HG03025 (cell line): ENCODE results near the gene DHRS3.
"Not testable (repeated sequence)": the region's sequence is repeated elsewhere in the genome, so short reads cannot be mapped to it uniquely, and the experiment has no call there.

ENCODE experiments used
- ATAC-seq: cut with Tn5 transposase; IDR thresholded peaks from one replicate; pipeline ENCODE4 v1.9.1; 2021; ENCODE audit warnings: mild to moderate bottlenecking, moderate library complexity; ENCODE audit not compliant: unreplicated experiment, low FRiP score

DHRS3 gene

GRCh38 chr1:12525311-12526181, 92.5 kb downstream of the DHRS3 start:
- ATAC-seq = no peak

DNA sequence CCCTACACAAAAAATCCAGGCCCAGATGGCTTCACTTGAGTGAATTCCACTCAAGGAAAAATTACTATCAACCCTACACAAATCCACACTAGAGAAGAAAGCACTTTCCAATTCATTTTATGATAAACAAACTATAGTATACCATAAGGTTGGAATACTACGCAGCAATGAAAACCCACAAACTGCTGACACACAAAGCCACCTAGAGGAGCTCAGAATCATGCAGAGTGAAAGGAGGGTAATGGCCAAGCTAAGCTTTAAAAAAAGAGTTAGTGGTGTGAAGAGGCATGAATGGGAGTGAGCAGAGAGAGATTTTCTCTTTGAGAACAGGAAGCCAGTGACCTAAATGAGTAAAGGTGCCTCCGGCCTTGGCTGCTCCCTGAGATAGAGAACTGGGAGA, 93.7 kb downstream of the DHRS3 start:
- no peak for ATAC-seq

GRCh38 chr1:12522780-12523179, 95.2 kb downstream of the DHRS3 start:
- not testable (repeated sequence) for ATAC-seq

DNA sequence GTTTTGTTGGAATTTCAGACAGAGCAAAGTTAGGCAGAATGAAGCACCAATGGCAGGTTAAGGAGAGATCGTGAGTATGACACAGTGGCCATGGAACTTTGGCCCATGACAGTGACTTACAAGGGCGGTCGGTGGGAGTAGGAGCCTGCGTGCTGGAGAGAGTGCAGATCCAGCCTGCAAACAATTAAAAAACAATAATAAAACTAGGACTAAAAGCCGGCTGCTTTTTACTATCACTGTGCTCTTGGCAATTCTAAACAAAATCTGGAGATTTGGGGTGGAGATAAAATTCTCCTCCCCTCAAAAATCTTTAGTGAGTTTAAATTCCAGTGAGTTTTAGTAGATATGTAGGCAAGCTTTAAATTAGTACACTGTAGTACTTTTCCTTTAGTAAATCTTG, 96.9 kb downstream of the DHRS3 start:
- ATAC-seq = no peak

DNA sequence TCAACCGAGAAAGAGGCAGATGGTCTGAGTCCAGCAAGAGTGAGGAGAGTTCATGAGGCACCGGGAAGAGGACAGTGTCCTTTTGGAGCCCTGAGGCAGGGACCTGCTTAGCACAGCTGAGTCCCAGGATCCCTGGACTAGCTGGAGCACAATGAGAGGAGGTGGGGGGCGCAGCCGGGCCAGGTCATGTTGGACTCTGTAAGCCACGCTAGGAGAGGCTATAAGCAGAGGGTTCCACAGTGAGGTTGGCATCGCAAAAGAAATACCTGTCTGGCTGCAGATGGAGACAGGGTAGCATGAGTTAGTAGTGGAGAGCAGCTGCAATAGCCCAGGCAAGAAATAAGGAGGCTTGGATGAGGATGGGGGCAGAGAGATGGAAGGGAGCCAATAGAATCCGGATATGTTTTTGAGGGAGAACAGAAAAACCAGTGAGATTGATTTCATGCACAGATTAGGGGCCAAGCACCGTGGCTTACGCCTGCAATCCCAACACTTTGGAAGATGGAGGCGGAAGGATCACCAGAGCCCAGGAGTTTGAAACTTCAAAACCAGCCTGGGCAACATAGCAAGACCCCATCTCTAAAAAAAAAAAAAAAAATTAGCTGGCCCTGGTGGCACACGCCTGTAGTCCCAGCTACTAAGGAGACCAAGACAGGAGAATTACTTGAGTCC, 98.2 kb downstream of the DHRS3 start:
- ATAC-seq = no peak

- ATAC-seq = no peak
Measured at GRCh38 chr1:12518931-12519692, 98.9 kb downstream of the DHRS3 start.
